ENCODE results near the gene CMYA5.

Gene CMYA5

GRCh38 chr5:79841172-79841571 is 151.5 kb downstream of the CMYA5 start:
- DNase-seq, result no peak

- no peak for DNase-seq
Measured at GRCh38 chr5:79842006-79842881, 152.6 kb downstream of the CMYA5 start.

DNA sequence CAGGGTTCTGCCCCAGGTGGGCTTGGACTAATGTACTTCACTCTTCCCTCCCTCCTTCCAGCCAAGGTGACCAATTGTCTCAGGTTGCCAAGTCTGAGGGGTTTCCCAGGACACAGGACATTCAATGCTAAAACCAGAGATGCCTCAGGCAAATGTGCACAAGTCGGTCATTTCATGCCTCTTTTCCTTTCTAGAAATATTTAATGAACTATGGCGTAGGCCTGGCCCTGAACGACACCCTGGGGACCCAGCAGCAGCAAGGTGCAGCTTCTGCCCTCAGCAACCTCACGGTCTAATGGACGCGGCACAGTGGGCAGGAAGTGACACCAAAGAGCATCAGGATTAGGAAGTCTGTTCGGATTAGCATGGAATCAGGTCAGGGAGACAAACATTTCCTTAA is 153.4 kb downstream of the CMYA5 start:
- no peak for DNase-seq

DNA sequence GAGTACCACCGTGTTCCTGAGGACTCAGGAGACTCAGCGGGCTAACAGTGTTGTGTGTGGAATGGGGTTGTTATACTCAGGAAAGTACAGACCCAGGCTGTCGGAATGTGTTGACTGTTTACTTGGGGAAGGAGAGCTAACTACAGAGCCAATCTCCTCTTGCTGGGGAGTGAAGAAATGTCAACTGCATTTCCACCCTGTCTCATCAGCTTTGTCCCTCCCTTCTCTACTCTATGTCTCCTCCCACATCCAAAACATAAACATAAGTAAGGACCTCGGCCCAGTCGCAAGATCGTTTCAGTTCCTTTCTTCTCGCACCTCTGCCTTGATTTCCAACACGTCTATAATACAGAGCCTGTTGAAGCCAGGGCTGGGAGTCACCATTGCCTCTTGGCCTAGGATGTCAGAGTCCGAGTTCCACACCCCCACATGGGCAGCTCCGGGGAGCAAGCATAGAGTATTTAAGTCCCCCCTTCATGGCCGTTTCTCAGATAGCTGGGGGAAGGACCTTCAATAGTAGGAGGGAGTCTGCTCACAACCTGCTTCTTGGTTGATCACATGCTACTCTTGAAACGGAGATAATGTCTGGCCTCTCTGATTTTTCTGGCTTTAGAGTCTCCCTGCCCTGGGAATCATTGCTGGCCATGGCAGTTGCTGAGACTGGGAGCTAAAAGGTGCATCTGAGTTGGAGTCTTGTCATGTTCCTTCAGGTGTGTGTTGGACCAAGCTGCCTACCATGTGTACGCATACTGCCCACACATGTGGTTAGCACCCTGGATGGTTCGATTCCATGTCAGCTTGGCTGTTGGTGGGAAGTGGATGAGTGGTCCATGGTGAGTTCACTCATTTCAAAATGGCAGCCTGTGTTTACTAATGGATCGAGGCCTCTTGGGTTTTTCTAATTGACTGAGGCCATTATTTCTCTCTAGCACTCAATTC is 154.1 kb downstream of the CMYA5 start:
- no peak for DNase-seq

DNA sequence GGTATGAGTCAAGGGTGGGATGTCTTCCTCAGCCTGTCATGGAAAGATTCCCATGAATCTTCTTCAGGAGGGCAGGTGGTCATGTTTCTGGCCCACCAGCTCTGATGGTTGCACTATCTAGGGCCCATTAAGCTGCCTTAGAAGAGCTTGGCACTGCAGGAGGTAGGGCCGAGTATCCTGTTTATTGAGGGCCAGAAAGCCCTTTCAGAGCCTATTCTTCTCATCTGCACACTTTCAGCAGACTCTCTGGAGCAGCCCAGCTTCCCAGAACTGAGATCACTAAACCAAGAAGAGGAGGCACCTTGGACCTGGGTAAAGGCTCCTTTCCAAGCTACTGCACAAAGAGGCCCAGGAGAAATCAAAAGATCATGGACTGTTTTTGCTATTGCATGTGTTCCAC is 154.9 kb downstream of the CMYA5 start:
- no peak for DNase-seq

DNA sequence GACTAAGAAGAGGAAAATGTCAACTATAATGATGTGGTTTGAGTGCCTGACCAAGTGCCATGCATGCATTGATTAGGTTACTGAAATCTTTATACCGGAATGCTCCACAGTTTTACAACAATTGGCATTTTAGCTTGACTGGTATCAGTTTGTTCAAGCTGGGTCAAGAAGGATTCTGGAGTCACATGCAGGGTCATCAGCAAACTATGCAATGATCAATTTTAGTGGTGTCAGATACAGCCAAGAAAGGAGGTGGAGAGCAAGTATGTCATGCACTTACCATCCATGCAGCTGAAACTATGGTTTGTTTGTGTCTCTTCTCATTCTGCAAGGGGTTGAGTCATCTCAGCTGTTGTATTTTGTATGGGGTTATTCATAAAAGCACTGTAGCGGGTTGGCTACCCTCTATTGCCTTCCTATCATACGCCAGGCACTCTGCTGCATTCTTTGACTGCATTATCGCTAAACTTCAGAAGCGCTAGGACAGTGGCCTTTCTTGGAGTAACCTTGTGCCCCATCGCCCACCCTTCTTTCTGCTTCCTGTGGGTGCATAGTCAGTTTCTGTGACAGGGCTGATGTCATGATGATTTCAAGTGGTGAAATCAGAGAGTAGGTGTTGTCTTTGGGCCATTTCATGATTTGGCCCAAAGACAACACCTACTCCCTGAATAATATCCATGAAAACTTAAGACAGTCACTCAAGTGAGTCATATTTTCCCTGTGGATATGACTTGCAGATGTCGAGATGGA is 156.0 kb downstream of the CMYA5 start:
- no peak for DNase-seq

- DNase-seq, result no peak
Measured at GRCh38 chr5:79846198-79846521, 156.5 kb downstream of the CMYA5 start.

- DNase-seq, result no peak
Measured at GRCh38 chr5:79847561-79847960, 157.9 kb downstream of the CMYA5 start.

- DNase-seq, result no peak
Measured at GRCh38 chr5:79849061-79849460, 159.4 kb downstream of the CMYA5 start.

Data from stimulated activated CD4-positive, alpha-beta T cell treated with anti-CD3 and anti-CD28 coated beads, Interleukin-4, amount 100 ng/mL, for 1 hour (primary cell).